Thymus (tissue), 11 donors: Measurements from ENCODE around the gene UBE2F. TPM values are rescaled to one million over a fixed set of nuclear protein-coding genes. Genes with fewer than 3 reads are reported as not detected.
"Not testable (repeated sequence)": the region's sequence is repeated elsewhere in the genome, so short reads cannot be mapped to it uniquely, and the experiment has no call there.

ENCODE experiments used
- DNase-seq, 9 donors: peaks; one replicate each; pipeline ENCODE4 v3.0.0-alpha.2; 2013; ENCODE audit warnings: low spot score in 9 of 9, low read depth in 6 of 9, missing footprints in 1 of 9
- H3K27ac ChIP-seq, 2 donors: one replicate each; pipeline ENCODE4 v1.5.1; 2013; ENCODE audit warnings: control low read depth in 1 of 2, low read depth in 1 of 2, low read length in 1 of 2, mild to moderate bottlenecking in 1 of 2, moderate library complexity in 1 of 2
- H3K27me3 ChIP-seq, 2 donors: one replicate each; pipeline ENCODE4 v1.5.1; 2013; ENCODE audit warnings: low read length in 1 of 2; ENCODE audit not compliant: control insufficient read depth in 2 of 2, insufficient read depth in 1 of 2
- H3K36me3 ChIP-seq, 2 donors: one replicate each; pipeline ENCODE4 v1.5.1; 2013; ENCODE audit warnings: low read length in 1 of 2, mild to moderate bottlenecking in 1 of 2, moderate library complexity in 1 of 2; ENCODE audit not compliant: control insufficient read depth in 2 of 2, insufficient read depth in 2 of 2
- H3K4me1 ChIP-seq, 2 donors: one replicate each; pipeline ENCODE4 v1.5.1; 2013; ENCODE audit warnings: low read length in 2 of 2; ENCODE audit not compliant: control insufficient read depth in 2 of 2, insufficient read depth in 2 of 2
- H3K4me3 ChIP-seq, 2 donors: one replicate each; pipeline ENCODE4 v1.5.1; 2013; ENCODE audit warnings: low read length in 2 of 2, control low read depth in 1 of 2, mild to moderate bottlenecking in 1 of 2
- H3K9me3 ChIP-seq, 2 donors: one replicate each; pipeline ENCODE4 v1.5.1; 2013; ENCODE audit warnings: low read length in 1 of 2, mild to moderate bottlenecking in 1 of 2; ENCODE audit not compliant: control insufficient read depth in 2 of 2, insufficient read depth in 1 of 2
- WGBS: extraction: QIAGEN DNeasy Blood & Tissue Kit; methylation state at CpG from one replicate; pipeline ENCODE4 v1.1.7; 2013; 5-methylcytosine and 5-hydroxymethylcytosine counted together
- polyA plus RNA-seq: library from polyadenylated mRNA; stranded (reverse); fragments of 200-250 nt; gene quantifications from one replicate; pipeline ENCODE4 v1.2.3, GENCODE V29; 2013
- total RNA-seq: library from RNA; stranded (reverse); fragments of 120-200 nt; gene quantifications from one replicate; pipeline ENCODE4 v1.2.4, GENCODE V29; 2013
- donor health status: healthy.

The UBE2F gene
- total and polyA plus RNA-seq, 2 donors = 50.7 to 77.8 TPM

GRCh38 chr2:238032755-238033337 lies 66.0 kb downstream of the UBE2F start:
- H3K27ac ChIP-seq = no peak overlapping the region
- no peak for DNase-seq
- no peaks in the 10 kb centered on the region for H3K27me3 ChIP-seq
- peaks cover 1 to 2% of the 10 kb centered on the region in 2 donors for H3K4me1 ChIP-seq
- no peak overlapping the region for H3K4me3 ChIP-seq
- H3K9me3 ChIP-seq = no peaks in the 10 kb centered on the region
- peaks cover 24 to 26% of the 10 kb centered on the region in 2 donors for H3K36me3 ChIP-seq
- 72% methylated on average over 4 of the region's 4 CpGs for WGBS

GRCh38 chr2:238033991-238034390 lies 67.2 kb downstream of the UBE2F start:
- 96% methylated on average over 9 of the region's 9 CpGs for WGBS
- not testable (repeated sequence) for H3K9me3 ChIP-seq, H3K27me3 ChIP-seq, H3K4me1 ChIP-seq, H3K27ac ChIP-seq, DNase-seq, H3K4me3 ChIP-seq
- peaks cover 20 to 36% of the 10 kb centered on the region in 2 donors for H3K36me3 ChIP-seq

- Histone ChIP-seq H3K27me3 (no peaks in the 10 kb centered on the region), H3K4me3 (no peak overlapping the region), H3K4me1 (no peaks in the 10 kb centered on the region), H3K9me3 (no peaks in the 10 kb centered on the region), H3K36me3 (peaks cover 25 to 38% of the 10 kb centered on the region in 2 donors), H3K27ac (no peak overlapping the region)
- DNase-seq = no peak
- 99% methylated on average over 8 of the region's 8 CpGs for WGBS
Observed at GRCh38 chr2:238038203-238038602, 71.4 kb downstream of the UBE2F start.

GRCh38 chr2:238039151-238039550 lies 72.3 kb downstream of the UBE2F start:
- DNase-seq = no peak
- WGBS = 89% methylated on average over 6 of the region's 6 CpGs
- H3K36me3 ChIP-seq = peaks cover 25 to 40% of the 10 kb centered on the region in 2 donors
- H3K27ac ChIP-seq = no peak overlapping the region
- H3K4me1 ChIP-seq = no peaks in the 10 kb centered on the region
- H3K27me3 ChIP-seq = no peaks in the 10 kb centered on the region
- H3K4me3 ChIP-seq = no peak overlapping the region
- H3K9me3 ChIP-seq = no peaks in the 10 kb centered on the region

- DNase-seq = no peak
- H3K27ac ChIP-seq = no peak overlapping the region
- H3K27me3 ChIP-seq = no peaks in the 10 kb centered on the region
- 98% methylated on average over 11 of the region's 11 CpGs for WGBS
- no peaks in the 10 kb centered on the region for H3K9me3 ChIP-seq
- no peak overlapping the region for H3K4me3 ChIP-seq
- H3K4me1 ChIP-seq = no peaks in the 10 kb centered on the region
- H3K36me3 ChIP-seq = peaks cover 25 to 40% of the 10 kb centered on the region in 2 donors
Observed at GRCh38 chr2:238039985-238040384, 73.2 kb downstream of the UBE2F start.

GRCh38 chr2:238040918-238041317 lies 74.1 kb downstream of the UBE2F start:
- WGBS = 94% methylated on average over 9 of the region's 9 CpGs
- H3K4me1 ChIP-seq = no peaks in the 10 kb centered on the region
- H3K27ac ChIP-seq = no peak overlapping the region
- no peaks in the 10 kb centered on the region for H3K27me3 ChIP-seq
- peaks cover 27 to 40% of the 10 kb centered on the region in 2 donors for H3K36me3 ChIP-seq
- no peak for DNase-seq
- no peak overlapping the region for H3K4me3 ChIP-seq
- H3K9me3 ChIP-seq = no peaks in the 10 kb centered on the region

GRCh38 chr2:238042090-238042489 lies 75.3 kb downstream of the UBE2F start:
- 97% methylated on average over 5 of the region's 5 CpGs for WGBS
- H3K36me3 ChIP-seq = peaks cover 22 to 40% of the 10 kb centered on the region in 2 donors
- no peaks in the 10 kb centered on the region for H3K27me3 ChIP-seq
- H3K27ac ChIP-seq = no peak overlapping the region
- no peak for DNase-seq
- H3K9me3 ChIP-seq = no peaks in the 10 kb centered on the region
- H3K4me1 ChIP-seq = no peaks in the 10 kb centered on the region
- no peak overlapping the region for H3K4me3 ChIP-seq

GRCh38 chr2:238042849-238043584 lies 76.2 kb downstream of the UBE2F start:
- no peak overlapping the region for H3K27ac ChIP-seq
- H3K36me3 ChIP-seq = peaks cover 20 to 31% of the 10 kb centered on the region in 2 donors
- no peak for DNase-seq
- H3K27me3 ChIP-seq = no peaks in the 10 kb centered on the region
- no peaks in the 10 kb centered on the region for H3K9me3 ChIP-seq
- no peaks in the 10 kb centered on the region for H3K4me1 ChIP-seq
- 96% methylated on average over 6 of the region's 6 CpGs for whole genome bisulfite sequencing
- H3K4me3 ChIP-seq = no peak overlapping the region

GRCh38 chr2:238043851-238044250 lies 77.0 kb downstream of the UBE2F start:
- Histone ChIP-seq H3K36me3 (peaks cover 20 to 23% of the 10 kb centered on the region in 2 donors), H3K4me1 (no peaks in the 10 kb centered on the region), H3K27ac (no peak overlapping the region), H3K9me3 (no peaks in the 10 kb centered on the region), H3K4me3 (no peak overlapping the region), H3K27me3 (no peaks in the 10 kb centered on the region)
- WGBS = 99% methylated on average over 6 of the region's 6 CpGs
- DNase-seq = no peak
